T-helper 2 cell treated with Interferon-gamma antibody and Interleukin-4, amounts not matched to agents 5 μg/mL and 100 μg/mL, for 36 hours (primary cell): ENCODE measurements around the gene PYGB.
"Not testable (repeated sequence)": the region's sequence is repeated elsewhere in the genome, so short reads cannot be mapped to it uniquely, and the experiment has no call there.

Experiments
- DNase-seq: peaks from one replicate; pipeline ENCODE4 v3.0.0; 2021; ENCODE audit warnings: low spot score
- H3K27ac Mint-ChIP-seq: one replicate; pipeline ENCODE4 v1.8.0; 2021; ENCODE audit warnings: mild to moderate bottlenecking, mixed read lengths
- H3K27me3 Mint-ChIP-seq: one replicate; pipeline ENCODE4 v1.8.0; 2021; ENCODE audit warnings: low read depth, mixed read lengths
- H3K36me3 Mint-ChIP-seq: one replicate; pipeline ENCODE4 v1.8.0; 2021; ENCODE audit warnings: low read depth, mixed read lengths
- H3K4me1 Mint-ChIP-seq: one replicate; pipeline ENCODE4 v1.8.0; 2021; ENCODE audit warnings: low read depth, mixed read lengths
- H3K4me3 Mint-ChIP-seq: one replicate; pipeline ENCODE4 v1.8.0; 2022; ENCODE audit warnings: mild to moderate bottlenecking, moderate library complexity, mixed read lengths
- H3K9me3 Mint-ChIP-seq: one replicate; pipeline ENCODE4 v1.8.0; 2021; ENCODE audit warnings: mixed read lengths

Gene PYGB

GRCh38 chr20:25233016-25233772 lies 14.7 kb upstream of the PYGB start:
- no peak overlapping the region for H3K27ac Mint-ChIP-seq
- H3K27me3 Mint-ChIP-seq, result no peaks in the 10 kb centered on the region
- H3K36me3 Mint-ChIP-seq, result no peaks in the 10 kb centered on the region
- peaks cover 6% of the 10 kb centered on the region for H3K4me1 Mint-ChIP-seq
- no peak overlapping the region for H3K4me3 Mint-ChIP-seq
- DNase-seq, result no peak
- no peaks in the 10 kb centered on the region for H3K9me3 Mint-ChIP-seq

DNA sequence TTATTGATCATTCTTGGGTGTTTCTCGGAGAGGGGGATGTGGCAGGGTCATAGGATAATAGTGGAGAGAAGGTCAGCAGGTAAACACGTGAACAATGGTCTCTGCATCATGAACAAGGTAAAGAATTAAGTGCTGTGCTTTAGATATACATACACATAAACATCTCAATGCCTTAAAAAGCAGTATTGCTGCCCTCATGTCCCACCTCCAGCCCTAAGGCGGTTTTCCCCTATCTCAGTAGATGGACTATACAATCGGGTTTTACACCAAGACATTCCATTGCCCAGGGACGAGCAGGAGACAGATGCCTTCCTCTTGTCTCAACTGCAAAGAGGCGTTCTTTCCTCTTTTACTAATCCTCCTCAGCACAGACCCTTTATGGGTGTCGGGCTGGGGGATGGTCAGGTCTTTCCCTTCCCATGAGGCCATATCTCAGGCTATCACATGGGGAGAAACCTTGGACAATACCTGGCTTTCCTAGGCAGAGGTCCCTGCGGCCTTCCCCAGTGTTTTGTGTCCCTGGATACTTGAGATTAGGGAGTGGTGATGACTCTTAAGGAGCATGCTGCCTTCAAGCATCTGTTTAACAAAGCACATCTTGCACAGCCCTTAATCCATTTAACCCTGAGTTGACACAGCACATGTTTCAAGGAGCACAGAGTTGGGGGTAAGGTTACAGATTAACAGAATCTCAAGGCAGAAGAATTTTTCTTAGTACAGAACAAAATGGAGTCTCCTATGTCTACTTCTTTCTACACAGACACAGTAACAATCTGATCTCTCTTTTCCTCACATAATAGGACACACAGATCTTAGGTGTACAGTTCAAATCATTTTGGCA lies 13.7 kb upstream of the PYGB start:
- not testable (repeated sequence) for H3K4me1 Mint-ChIP-seq, H3K27ac Mint-ChIP-seq, H3K9me3 Mint-ChIP-seq, H3K4me3 Mint-ChIP-seq, DNase-seq, H3K36me3 Mint-ChIP-seq, H3K27me3 Mint-ChIP-seq

GRCh38 chr20:25236450-25237304 lies 11.2 kb upstream of the PYGB start:
- DNase-seq, result no peak
- Mint-ChIP-seq H3K9me3 (no peaks in the 10 kb centered on the region), H3K27ac (no peak overlapping the region), H3K36me3 (no peaks in the 10 kb centered on the region), H3K4me3 (no peak overlapping the region), H3K4me1 (peaks cover 8% of the 10 kb centered on the region), H3K27me3 (no peaks in the 10 kb centered on the region)

DNA sequence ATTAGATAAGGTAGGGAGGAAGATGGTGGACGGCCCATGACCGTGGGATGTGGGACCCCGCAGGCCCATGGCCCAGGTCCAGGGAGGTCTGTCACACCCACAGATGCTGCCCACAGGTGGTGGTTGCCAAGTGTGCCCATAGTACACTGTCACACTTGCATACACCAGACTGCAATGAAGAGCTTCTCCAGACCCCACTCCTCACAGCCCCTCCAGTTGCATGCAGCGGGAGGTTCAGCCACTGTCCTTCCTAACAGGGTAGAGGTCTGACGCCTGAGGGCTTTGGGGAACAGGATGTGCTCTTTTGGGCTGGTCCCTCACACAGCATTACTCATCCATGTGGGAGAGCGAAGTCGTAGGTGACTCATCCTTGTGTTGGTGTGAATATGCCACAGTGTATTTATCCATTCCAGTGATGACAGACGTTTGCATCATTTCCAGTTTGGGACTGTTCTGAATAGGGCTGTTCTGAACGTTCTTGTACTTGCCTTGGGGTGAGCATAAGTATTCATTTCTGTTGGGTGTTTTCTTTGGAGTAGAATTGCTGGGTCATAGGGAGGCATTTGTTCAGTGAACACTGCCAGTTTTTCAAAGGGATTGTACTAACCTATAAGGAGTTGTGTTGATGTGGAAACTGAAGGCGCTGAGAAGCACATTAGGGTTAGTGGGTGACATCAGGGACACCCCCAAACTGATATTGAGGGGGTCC lies 10.1 kb upstream of the PYGB start:
- no peaks in the 10 kb centered on the region for H3K27me3 Mint-ChIP-seq

DNA sequence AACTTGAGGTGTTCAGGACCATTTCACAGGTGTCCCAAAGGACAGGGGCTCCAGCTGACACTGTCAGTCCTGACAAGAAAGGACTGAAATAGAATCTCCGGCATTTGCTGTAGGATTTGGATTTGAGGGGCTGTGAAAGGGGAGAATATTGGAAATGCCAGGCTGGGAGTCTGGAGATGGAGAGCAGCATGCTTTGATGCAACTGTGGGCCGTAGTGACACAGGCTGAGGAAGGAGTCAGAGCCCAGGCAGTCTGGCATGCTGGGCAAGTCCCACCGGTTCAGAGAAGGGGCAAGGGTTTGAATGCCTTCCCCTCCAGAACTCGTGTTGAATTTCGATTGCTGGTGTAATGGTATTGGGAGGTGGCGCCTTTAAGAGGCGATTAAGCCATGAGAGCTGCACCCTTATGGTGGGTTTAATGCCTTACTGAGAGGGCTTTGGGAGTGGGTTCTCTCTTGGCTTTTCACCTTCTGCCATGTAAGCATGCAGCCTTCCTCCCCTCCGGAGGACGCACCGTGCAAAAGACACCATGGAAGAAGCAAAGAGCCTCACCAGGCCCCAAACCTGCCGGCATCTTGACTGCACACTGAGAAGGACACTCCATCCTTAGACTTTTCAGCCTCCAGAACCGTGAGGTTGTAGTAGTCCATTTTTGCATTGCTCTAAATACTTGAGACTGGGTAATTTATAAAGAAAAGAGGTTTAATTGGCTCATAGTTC lies 9.4 kb upstream of the PYGB start:
- no peak for DNase-seq
- Mint-ChIP-seq H3K4me3 (no peak overlapping the region), H3K4me1 (peaks cover 8% of the 10 kb centered on the region), H3K27me3 (no peaks in the 10 kb centered on the region), H3K27ac (no peak overlapping the region), H3K9me3 (no peaks in the 10 kb centered on the region), H3K36me3 (no peaks in the 10 kb centered on the region)

More for the DNA sequence above, 10.1 kb upstream of the PYGB start:
- DNase-seq, result peak; percentile 83
- H3K27ac Mint-ChIP-seq, result peak overlapping the region; percentile 33
- no peaks in the 10 kb centered on the region for H3K36me3 Mint-ChIP-seq
- H3K4me3 Mint-ChIP-seq, result peak overlapping the region; percentile 5
- H3K9me3 Mint-ChIP-seq, result no peaks in the 10 kb centered on the region
- peaks cover 8% of the 10 kb centered on the region for H3K4me1 Mint-ChIP-seq

- Mint-ChIP-seq H3K27ac (no peak overlapping the region), H3K9me3 (no peaks in the 10 kb centered on the region), H3K27me3 (no peaks in the 10 kb centered on the region), H3K36me3 (no peaks in the 10 kb centered on the region), H3K4me1 (peaks cover 8% of the 10 kb centered on the region), H3K4me3 (no peak overlapping the region)
- no peak for DNase-seq
Observed at GRCh38 chr20:25239387-25240370, 8.2 kb upstream of the PYGB start.

GRCh38 chr20:25240851-25241658 lies 6.8 kb upstream of the PYGB start:
- not testable (repeated sequence) for H3K27ac Mint-ChIP-seq, H3K27me3 Mint-ChIP-seq, DNase-seq, H3K36me3 Mint-ChIP-seq, H3K4me1 Mint-ChIP-seq, H3K9me3 Mint-ChIP-seq, H3K4me3 Mint-ChIP-seq

DNA sequence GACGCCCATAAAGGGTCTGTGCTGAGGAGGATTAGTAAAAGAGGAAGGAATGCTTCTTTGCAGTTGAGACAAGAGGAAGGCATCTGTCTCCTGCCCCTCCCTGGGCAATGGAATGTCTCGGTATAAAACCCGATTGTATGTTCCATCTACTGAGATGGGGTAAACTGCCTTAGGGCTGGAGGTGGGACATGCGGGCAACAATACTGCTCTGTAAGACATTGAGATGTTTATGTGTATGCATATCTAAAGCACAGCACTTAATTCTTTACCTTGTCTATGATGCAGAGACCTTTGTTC lies 6.3 kb upstream of the PYGB start:
- not testable (repeated sequence) for H3K36me3 Mint-ChIP-seq, H3K9me3 Mint-ChIP-seq, H3K27ac Mint-ChIP-seq, H3K4me3 Mint-ChIP-seq, DNase-seq, H3K27me3 Mint-ChIP-seq
- H3K4me1 Mint-ChIP-seq, result peaks cover 10% of the 10 kb centered on the region

DNA sequence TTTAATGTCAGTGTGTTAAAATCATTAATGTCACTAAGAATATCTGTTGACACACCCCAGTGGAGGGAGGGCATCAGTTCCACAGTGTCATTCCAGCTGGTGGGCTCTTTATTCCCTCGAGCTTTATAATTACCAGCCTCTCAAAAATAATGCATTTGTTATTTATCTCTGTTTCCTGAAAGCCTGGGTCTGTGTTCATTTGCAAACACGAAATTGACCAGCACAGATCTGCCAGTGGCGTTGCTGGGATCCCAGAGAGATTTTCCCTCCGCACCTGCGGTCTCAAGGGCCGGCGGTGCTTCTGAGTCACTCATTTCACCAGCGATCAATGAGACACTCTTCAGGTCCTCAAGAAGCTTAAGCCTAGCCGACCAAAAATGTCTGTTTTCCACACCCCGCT lies 5.7 kb upstream of the PYGB start:
- Mint-ChIP-seq H3K36me3 (no peaks in the 10 kb centered on the region), H3K27me3 (no peaks in the 10 kb centered on the region), H3K4me3 (no peak overlapping the region), H3K9me3 (no peaks in the 10 kb centered on the region), H3K27ac (no peak overlapping the region), H3K4me1 (peaks cover 16% of the 10 kb centered on the region)
- DNase-seq, result no peak

- Mint-ChIP-seq H3K27ac (no peak overlapping the region), H3K9me3 (no peaks in the 10 kb centered on the region), H3K4me3 (no peak overlapping the region), H3K27me3 (no peaks in the 10 kb centered on the region), H3K36me3 (no peaks in the 10 kb centered on the region), H3K4me1 (peaks cover 9% of the 10 kb centered on the region)
- DNase-seq, result no peak
Observed at GRCh38 chr20:25243416-25243979, 4.4 kb upstream of the PYGB start.

DNA sequence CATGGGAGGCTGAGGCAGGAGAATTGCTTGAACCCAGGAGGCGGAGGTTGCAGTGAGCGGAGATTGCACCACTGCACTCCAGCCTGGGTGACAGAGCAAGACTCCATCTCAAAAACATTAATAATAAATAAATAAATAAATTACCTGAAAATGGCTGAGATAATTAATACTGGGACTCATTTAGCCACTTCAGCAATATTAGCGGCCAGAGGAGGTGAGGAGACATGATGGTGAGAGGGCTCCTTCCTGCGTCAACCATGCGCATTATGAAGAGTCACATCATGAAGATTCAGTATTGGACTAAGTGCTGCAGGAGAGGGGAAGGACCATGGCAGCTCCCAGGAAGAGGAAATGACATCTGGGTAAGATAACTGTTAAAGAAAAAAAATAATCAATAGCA lies 2.9 kb upstream of the PYGB start:
- H3K36me3 Mint-ChIP-seq, result peaks cover 1% of the 10 kb centered on the region
- no peak overlapping the region for H3K27ac Mint-ChIP-seq
- H3K4me3 Mint-ChIP-seq, result no peak overlapping the region
- no peaks in the 10 kb centered on the region for H3K27me3 Mint-ChIP-seq
- peaks cover 19% of the 10 kb centered on the region for H3K4me1 Mint-ChIP-seq
- H3K9me3 Mint-ChIP-seq, result no peaks in the 10 kb centered on the region
- DNase-seq, result no peak
